ENCODE results near the gene ZKSCAN5.
"Not testable (repeated sequence)": the region's sequence is repeated elsewhere in the genome, so short reads cannot be mapped to it uniquely, and the experiment has no call there.

Gene ZKSCAN5

DNA sequence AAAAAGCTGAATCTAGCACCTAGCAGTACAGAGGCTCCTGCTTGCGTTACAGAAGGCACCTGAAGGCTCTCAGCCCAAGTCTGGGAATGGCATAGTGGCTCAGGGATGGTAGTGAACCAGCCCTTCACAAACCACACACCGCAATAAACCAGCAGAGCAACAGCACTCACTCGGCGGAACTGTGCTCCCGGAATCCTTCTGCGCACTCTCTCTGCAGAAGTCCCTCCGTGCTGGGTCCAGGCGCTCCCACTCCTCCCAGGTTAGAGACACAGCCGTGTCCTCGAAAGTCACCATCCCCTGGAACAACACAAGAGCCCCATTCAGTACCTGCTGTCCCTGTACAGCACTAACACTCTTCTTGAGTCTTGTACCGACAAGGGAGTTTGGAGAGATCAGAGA is 5.9 kb upstream of the ZKSCAN5 start:
- DNase-seq = no peak

DNA sequence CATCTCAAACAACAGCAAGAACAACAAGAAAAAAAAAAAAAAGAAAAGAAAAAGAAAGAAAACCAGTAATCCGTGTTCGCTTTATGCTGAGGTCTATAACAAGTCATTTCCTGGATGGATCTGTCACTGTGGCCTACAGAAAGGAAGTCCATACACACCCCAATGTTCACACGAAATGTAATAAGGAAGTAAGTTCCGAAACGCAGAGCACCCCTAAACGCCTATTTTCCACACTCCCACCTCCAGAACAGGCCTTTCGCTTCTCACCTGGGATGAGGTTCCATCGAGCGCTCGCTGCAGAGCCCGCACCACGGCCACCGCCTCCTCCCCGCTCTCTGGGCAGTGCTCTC is 5.1 kb upstream of the ZKSCAN5 start:
- no peak for DNase-seq

DNA sequence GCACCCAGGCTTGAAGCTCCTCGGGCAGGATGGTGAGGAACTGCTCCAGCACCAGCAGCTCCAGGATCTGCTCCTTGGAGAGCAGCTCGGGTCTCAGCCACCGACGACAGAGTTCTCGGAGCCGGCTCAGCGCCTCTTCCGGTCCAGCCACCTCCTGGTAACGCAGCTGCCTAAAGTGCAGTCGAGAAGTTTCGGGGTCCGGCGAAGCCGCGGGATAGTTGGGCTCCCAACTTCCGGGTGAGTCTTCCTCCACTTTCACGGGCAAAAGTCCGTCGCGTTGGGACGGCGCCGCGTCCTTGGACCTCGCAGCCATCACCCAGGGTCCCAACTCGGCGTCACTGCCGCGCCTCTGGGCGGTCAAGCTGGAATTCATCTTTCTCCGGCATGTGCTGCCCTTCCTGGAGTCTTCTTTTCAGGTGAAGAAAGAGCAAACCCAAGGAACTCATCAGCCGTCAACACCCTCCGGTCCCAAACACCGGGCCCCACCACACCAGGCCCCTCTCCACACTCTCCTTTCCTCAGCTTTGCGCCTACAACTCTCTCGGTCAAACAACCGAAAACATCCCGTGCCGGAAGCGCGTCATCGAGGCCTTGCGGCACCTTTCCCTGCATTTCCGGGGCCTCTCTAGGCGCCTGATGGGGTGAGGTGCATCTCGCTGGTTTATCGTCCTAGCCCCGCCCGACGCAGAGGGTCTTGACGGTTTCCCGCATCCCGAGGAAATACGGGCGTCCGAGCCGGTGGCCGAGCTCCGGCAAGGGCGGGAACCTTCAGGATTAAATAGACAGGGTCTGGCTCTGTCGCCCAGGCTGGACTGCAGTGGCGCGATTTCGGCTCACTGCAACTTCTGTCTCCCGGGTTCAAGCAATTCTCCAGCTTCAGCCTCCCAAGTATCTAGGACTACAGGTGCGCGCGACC is 4.5 kb upstream of the ZKSCAN5 start, which contains the start of gene ZNF394:
TSS of gene ZNF394 (minus strand) at position 561 of the 916 bp plus-strand sequence. CDS start at position 373, 188 bp downstream.
- DNase-seq = peak; percentile 97

DNA sequence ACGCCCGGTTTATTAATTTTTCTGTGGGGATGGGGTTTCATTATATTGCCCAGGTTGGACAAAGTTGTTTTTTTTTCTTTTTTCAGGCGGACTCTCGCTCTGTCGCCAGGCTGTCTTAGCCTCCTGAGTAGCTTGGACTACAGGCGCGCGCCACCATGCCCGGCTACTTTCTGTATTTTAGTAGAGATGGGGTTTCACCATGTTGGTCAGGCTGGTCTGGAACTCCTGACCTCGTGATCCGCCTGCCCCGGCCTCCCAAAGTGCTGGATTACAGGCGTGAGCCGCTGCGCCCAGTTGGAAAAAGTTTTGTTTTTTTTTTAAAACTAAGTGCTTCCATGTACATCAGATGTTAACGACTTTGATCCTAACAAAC is 3.8 kb upstream of the ZKSCAN5 start:
- DNase-seq = no peak

DNA sequence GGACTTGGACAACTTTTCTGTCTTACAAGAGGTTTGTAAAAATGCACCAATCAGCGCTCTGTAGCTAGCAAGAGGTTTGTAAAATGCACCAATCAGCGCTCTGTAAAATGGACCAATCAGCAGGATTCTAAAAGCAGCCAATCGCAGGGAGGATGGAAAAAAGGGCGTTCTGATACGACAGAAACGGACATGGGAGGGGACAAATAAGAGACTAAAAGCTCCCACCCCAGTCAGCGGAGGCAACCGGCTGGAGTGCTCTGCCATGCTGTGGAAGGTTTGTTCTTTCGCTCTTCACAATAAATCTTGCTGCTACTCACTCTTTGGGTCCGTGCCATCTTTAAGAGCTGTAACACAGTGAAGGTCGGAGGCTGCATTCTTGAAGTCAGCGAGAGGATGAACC is 3.2 kb upstream of the ZKSCAN5 start:
- DNase-seq = not testable (repeated sequence)

DNA sequence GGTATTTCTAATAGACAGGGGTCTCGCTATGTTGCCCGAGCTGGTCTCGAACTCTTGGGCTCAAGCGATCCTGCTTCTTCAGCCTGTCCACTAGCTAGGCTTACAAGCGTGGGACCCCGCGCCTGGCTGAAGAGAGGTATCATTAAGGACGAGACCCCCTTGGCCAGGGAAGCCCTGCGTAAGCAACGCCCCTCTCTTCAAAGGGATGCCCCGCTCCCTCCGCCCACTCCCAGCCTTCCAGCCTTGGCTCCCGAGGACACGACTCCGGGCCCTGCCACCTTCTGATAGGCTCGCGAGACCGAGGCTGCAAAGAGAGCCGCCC is 220 bp upstream of the ZKSCAN5 start:
- no peak for DNase-seq

DNA sequence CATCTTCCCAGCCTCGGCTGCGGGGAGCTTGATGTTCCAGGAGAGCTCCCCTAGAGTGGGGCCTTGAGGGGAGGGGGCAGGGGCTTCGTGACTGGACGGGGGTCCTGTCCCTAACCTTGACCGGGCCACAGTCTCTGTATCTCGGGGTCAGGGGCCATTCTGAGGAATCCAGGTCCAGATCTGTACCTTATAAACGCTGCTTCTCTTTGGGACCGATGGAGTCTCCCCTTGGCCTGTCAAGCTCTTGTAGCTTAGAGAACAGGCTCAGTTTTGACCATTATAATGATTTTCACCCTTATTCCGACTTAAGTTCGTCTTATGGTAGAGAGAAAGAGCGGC is 831 bp downstream of the ZKSCAN5 start:
- DNase-seq = no peak

DNA sequence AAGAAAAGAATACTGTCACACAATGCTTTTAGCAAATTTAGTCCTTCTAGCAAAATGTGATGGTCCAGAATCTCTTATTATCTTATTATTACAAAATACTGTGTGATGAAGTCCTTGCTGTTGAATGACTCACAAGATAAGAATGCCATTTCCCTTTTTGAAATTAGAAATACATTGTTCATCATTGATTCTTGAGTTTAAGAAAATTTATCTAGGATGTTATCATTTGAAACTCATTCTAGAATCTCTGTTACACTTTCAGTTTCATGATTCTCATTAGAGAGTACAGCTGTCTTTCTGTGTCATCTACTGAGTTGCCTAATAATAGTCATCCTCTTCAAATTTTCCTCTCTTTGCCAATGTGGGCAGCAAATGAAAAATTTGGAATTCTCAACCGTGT is 9.6 kb downstream of the ZKSCAN5 start:
- no peak for DNase-seq

DNA sequence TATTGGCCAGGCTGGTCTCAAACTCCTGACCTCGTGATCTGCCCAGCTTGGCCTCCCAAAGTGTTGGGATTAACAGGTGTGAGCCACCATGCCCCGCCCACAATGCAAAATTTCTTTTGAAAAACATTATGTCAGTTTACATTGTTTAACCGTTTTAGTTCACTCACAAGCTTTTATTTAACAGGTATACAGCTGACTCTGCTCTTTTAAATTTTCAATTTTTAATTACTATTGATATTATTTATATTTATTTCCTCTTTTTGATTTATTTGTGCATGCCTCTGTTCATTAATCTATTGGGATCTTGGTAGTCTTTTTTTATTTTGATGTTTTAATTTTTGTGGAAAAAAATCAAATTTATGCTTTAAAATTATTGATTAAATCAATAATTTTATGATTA is 16.9 kb downstream of the ZKSCAN5 start:
- DNase-seq = no peak

DNA sequence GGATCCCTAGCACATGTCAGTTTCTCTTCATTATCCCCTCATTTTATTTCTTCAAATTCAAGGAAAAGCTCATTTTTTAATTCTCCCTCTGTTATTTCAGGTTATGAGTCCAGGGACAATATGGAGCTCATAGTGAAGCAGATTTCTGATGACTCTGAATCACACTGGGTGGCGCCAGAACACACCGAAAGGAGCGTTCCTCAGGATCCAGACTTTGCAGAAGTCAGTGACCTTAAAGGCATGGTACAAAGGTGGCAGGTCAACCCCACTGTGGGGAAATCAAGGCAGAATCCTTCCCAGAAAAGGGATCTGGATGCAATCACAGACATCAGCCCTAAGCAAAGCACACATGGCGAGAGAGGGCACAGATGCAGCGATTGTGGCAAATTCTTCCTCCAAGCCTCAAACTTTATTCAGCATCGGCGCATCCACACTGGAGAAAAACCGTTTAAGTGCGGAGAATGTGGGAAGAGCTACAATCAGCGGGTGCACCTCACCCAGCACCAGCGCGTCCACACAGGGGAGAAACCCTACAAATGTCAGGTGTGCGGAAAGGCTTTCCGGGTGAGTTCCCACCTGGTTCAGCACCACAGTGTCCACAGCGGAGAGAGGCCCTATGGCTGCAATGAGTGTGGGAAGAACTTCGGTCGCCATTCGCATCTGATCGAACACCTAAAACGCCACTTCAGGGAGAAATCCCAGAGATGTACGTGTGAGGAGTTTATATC is 21.4 kb downstream of the ZKSCAN5 start:
- DNase-seq = no peak

DNA sequence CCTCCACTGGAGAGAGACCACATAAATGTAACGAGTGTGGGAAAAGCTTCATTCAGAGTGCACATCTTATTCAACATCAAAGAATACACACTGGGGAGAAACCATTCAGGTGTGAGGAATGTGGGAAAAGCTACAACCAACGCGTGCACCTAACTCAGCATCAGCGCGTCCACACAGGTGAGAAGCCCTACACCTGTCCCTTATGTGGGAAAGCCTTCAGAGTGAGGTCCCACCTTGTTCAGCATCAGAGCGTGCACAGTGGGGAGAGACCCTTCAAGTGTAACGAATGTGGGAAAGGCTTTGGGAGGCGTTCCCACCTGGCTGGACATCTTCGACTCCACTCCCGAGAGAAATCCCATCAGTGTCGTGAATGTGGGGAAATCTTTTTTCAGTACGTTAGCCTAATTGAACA is 26.9 kb downstream of the ZKSCAN5 start:
- peak; percentile 10 for DNase-seq

DNA sequence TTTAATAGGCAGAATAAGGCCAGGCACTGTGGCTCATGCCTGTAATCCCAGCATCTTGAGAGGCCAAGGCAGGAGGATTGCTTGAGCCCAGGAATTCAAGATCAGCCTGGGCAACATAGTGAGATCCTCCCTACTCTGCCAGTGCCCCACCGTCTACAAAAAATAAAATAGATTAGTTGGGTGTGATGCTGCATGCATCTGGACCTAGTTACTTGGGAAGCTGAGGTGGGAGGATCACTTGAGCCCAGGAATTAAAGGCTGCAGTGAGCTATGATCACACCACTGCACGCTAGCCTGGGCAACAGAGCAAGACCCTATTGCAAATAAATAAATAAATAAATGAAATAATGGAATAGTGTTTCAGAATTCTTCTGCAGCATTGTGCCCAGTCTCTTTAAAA is 31.2 kb downstream of the ZKSCAN5 start:
- DNase-seq = no peak

DNA sequence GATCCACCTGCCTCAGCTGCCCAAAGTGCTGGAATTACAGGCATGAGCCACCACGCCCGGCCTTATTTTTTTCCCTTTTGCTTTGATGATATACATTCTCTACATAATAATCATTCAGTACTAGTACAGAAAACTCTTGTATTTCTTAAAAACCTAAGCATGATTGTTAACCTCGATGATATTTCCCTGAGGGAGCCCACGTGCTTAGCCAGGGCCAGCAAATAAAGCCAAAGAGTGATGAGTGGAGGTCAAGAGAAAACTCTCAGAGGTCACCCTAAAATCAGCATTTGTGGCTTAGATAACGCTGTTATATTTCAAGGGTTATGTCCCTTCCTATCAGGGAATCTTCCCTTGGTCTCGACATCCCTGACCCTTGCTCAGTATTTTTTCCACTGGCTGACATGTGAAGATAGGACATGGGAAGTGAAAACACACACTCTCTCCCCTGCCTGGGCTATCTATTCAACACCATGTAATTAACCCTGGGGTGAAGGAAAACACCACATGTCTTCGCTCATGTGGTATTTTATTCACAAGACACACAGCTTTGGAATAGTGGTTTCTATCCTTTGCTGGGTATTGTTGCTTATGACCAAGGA is 34.9 kb downstream of the ZKSCAN5 start:
- DNase-seq = no peak

DNA sequence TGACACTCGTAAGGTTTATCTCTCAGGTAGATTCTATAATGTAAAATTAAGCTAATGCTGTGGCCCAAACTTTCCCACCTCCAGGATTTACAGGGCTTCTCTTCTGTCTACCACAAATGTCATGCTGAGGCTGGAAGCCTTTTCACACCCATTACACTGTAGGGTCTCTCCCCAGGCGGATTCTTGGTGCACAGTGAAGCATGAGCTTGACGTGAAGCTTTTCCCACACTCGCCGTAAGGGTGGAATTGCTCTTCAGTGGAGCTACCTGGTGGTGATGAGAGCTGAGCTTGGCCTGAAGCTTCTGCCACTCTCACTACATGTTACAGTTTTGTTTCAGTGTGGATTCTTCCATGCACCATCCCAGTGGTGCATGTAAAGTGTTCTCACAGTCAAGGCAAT is 36.1 kb downstream of the ZKSCAN5 start:
- DNase-seq = no peak

DNA sequence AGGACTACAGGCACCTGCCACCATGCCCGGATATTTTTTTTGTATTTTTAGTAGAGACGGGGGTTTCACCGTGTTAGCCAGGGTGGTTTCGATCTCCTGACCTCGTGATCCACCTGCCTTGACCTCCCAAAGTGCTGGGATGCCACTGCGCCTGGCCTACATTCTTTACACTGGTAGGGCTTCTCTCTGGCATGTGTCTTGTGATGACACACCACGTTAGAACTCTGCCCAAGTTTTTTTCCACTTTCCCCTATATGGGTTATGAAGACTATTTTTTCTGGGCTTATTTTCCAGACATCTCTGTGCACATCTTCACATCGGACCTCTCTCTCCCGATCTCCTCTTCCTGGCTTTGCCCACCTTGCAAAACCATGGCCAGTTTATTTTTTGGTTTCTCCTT is 36.8 kb downstream of the ZKSCAN5 start:
- no peak for DNase-seq

DNA sequence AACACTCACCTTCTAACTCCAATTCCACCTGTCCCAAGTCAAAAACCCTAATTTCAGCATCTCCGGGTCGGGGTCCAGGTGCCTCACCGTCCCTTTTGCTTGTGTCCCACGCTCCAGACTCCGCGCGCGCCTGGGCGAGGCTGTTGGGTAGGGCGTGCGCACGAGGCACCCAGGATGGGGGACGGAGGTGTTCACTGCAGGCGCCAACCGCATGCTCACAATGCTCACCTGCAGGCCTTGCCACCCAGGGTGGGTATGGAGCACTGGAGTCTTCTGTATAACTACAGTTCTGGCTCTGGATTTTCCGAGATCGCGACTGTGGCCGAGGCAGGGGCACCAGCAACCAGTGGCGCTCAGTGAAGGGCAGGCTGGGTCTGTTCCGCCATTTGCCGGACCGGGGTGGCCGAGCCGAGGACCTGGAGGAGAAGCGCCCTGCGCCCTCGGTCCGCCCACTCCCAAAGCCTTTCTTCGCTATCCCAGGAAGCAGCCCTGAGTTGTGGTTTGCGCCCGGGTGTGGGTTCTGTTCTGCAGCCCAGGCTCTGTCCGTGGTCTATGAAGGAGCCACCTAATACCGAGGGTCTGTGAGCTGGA is 38.7 kb downstream of the ZKSCAN5 start:
- no peak for DNase-seq

DNA sequence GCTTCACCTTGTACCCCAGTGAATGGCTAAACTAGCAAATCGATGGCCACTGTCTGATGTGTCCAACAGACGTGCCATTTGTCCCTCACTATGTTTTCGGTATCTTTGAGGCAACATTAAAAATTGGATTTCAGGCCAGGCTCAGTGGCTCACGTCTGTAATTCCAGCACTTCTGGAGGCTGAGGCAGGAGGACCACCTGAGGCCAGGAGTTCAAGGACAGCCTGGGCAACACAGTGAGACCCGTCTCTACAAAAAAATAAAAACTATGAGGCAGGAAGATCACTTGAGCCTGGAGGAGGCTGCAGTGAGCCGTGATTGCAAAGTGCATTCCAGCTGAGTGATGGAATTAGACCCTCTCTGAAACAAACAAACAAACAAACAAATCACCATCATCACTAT is 39.5 kb downstream of the ZKSCAN5 start:
- no peak for DNase-seq

DNA sequence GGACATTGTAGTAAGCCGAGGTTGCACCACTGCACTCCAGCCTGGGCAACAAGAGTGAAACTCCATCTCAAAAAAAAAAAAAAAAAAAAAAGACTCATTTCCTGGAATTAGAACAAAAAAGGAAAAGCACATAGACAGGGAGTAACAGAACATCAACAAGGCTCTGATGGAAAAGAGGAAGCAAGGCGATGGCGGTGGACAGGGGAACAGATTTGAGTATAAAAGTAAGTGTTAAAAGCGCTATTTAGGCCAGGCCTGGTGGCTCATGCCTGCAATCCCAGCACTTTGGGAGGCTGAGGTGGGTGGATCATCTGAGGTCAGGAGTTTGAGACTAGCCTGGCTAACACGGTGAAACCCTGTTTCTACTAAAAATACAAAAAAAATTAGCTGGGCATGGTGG is 40.8 kb downstream of the ZKSCAN5 start:
- not testable (repeated sequence) for DNase-seq

DNA sequence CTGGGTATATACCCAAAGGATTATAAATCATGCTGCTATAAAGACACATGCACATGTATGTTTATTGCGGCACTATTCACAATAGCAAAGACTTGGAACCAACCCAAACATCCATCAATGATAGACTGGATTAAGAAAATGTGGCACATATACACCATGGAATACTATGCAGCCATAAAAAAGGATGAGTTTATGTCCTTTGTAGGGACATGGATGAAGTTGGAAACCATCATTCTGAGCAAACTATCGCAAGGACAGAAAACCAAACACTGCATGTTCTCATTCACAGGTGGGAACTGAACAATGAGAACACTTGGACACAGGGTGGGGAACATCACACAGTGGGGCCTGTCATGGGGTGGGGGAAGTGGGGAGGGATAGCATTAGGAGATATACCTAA is 45.1 kb downstream of the ZKSCAN5 start:
- DNase-seq = not testable (repeated sequence)

DNA sequence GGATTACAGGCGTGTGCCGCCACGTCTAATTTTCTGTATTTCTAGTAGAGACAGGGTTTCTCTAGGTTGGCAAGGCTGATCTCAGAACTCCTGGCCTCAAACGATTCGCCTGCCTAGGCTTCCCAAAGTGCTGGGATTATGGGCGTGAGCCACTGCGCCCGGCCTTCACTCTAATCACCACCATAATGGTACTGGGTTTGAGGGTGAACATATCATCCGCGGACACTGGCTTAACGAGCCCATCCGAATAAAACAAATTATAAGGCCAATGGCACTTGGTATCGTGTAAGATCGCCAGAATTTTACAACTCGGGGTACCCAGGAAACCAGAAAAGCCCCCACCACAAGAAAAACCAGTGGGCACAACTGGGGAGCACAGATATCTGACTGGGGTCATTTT is 46.9 kb downstream of the ZKSCAN5 start:
- no peak for DNase-seq

DNA sequence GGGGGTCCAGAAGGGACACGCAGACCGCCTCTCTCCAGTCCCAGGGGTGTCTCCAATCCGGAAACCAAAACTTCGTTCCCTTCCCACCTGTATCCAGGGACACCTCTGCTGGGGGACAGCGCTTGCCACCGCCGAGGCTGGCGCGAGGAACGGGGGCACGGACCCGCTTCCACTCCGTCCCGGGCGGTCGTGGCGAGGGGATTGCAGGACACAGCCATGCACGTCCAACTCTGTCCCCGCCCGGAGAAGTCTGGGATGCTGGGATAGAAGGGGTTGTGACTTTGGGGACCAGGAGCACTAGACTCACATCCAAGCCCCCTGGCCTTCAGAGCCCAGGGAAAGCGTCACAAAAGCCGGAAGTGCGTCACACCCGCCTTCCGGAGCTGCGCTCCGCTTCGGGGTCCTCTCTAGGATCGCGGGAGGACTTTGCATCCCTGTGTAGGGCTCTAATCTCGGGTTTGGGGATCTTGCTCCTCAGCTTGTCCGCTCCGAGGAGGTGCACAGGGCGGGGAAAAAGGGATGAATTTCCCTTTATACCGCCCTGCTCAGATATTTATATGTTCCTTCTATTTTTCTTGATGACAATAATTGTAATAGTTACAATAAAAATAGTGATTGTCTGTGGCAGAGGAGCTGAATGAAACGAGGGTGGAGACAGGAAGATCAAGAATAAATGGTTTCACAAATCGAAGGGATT is 47.5 kb downstream of the ZKSCAN5 start, which contains the start of gene FAM200A:
TSS of gene FAM200A (minus strand) at position 348 of the 697 bp plus-strand sequence. CDS start 3,707 bp downstream, outside the sequence.
- DNase-seq = peak; percentile 98

DNA sequence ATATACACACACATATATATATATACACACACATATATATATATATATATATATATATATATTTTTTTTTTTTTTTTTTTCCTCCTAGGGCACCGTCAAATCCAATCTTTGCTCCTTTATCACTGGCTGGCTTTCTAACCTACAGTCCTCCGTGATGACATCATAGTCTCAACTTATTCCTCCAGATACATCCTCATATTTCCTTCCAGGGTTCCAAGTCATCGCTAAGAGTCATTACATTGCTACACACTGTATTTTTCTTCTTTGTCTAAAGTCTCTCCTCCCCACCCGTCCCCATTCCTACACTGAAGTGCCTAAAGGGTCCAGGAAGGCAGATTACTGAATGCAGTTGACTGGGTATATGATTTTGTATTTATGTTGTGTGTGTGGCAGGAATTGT is 48.6 kb downstream of the ZKSCAN5 start:
- no peak for DNase-seq

DNA sequence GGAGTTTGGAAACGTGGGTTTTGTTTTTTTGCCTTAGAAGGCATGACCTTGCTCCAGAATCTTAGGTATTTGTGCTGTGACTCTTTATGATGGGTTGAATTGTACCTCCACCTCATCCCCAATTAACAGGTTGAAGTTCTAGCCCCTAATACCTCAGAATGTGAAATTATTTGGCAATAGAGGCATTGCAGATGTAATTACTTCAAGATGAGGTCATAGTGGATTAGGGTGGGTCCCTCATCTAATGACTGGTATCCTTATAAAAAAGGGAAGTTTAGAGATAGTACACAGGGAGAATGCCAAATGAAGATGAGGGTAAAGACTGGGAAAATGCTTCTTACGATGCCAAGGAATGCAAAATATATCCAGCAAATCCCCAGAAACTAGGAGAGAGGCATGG is 50.5 kb downstream of the ZKSCAN5 start:
- DNase-seq = no peak

Measured in eye (tissue), 1 donor.